ENCODE data around the gene CDPF1. TPM values are rescaled to one million over a fixed set of nuclear protein-coding genes. Genes with fewer than 3 reads are reported as not detected.

CDPF1 gene
- total and polyA plus RNA-seq, 2 of the 13 experiments (the other 11 are each of a cell fraction or from before 2014, with no cell fraction given): 5.2 to 8.1 TPM

GRCh38 chr22:46296257-46297150, 46.4 kb upstream of the CDPF1 start, which contains the start of gene GTSE1:
Gene GTSE1 (plus strand): TSS chr22:46296870. CDS start chr22:46297401, 531 bp downstream.
- H3K36me3 ChIP-seq (replicated peaks in 1 of 2; ENCODE audit: control insufficient read depth in 1 of 2, insufficient read depth in 2 of 2, low read length in 2 of 2): peaks cover 9 to 35% of the 10 kb centered on the region in 2 experiments
- ATAC-seq (peak; percentile 93), DNase-seq (ENCODE audit: low spot score) (peak; percentile 95), FAIRE-seq (peak; percentile 95)
- intact Hi-C loops (cut with micrococcal nuclease; ENCODE audit: unreplicated experiment) (no loop called here), in situ Hi-C loops (cut with HindIII; ENCODE audit: extremely low pct_ligation_motif_present, low pct_unique_long_range_greater_than_20kb) (no loop called here)
- CTCF ChIA-PET (ENCODE audit: low intra/inter-chr PET ratio, low total read pairs): no interaction called here
- under 1% methylated on average over 43 of the region's 76 CpGs for WGBS (ENCODE audit: low lambda C conversion rate)
- H3K27ac ChIP-seq (ENCODE audit: extremely low read length, insufficient read depth, low read length): peak within 1 kb of the TSS; percentile 62
- no peaks in the 10 kb centered on the region for H4K20me1 ChIP-seq (ENCODE audit: insufficient read depth, low read length)
- H3K9ac ChIP-seq (ENCODE audit: insufficient read depth, low read depth, low read length): peak within 1 kb of the TSS; percentile 77
- H2AFZ ChIP-seq (ENCODE audit: low read length): no peak within 1 kb of the TSS
- peak within 1 kb of the TSS; percentile 96 for H3K4me2 ChIP-seq (ENCODE audit: low read depth, low read length)
- no peaks in the 10 kb centered on the region for H3K9me3 ChIP-seq (ENCODE audit: low read length)
- peaks cover 24% of the 10 kb centered on the region for H3K79me2 ChIP-seq (ENCODE audit: insufficient read depth, low read length)
- H3K27me3 ChIP-seq (ENCODE audit: control insufficient read depth in 1 of 2, insufficient read depth in 2 of 2, low read length in 2 of 2): no peaks in the 10 kb centered on the region; a peak in 1 of 5 replicates
- POLR2A ChIA-PET: interaction anchor here (0.7 to 2.4 kb wide), 12 partner anchors 9 to 261 kb away, joined by 3 to 33 read pairs (median 4); partner anchors contain the start of genes CDPF1, TRMU and TTC38
- BruUV-seq (replicated peaks): no TSS peak
- H3K4me3 ChIP-seq (replicated peaks in 1 of 3; ENCODE audit: insufficient read depth in 1 of 3, low read depth in 2 of 3, low read length in 3 of 3): peak within 1 kb of the TSS; percentile 82 to 91 (median 84)
- H3K4me1 ChIP-seq (ENCODE audit: insufficient read depth, low read length): peaks cover 33% of the 10 kb centered on the region
- TF ChIP-seq ZNF589 (CRISPR knock-in tag; conservative IDR thresholded peaks at IDR 0.05) (peak; percentile 96), KLF12 (CRISPR knock-in tag; IDR thresholded peaks at IDR 0.05; ENCODE audit: borderline replicate concordance) (0 out of 2 replicates have a peak, but pooled peaks have one; percentile 51), ZNF597 (CRISPR knock-in tag; IDR thresholded peaks at IDR 0.05) (no peak), MAX (IDR thresholded peaks at IDR 0.05) (peak; percentile 77), E2F1 (CRISPR knock-in tag; IDR thresholded peaks at IDR 0.05) (peak; percentile 99), XBP1 (CRISPR knock-in tag; IDR thresholded peaks at IDR 0.05) (no peak), MXD4 (CRISPR knock-in tag; IDR thresholded peaks at IDR 0.05) (peak; percentile 70; the same call in 1 of the 2 replicates), HNF4A (CRISPR knock-in tag; IDR thresholded peaks at IDR 0.05) (no peak), YY1 (IDR thresholded peaks at IDR 0.05; ENCODE audit: insufficient read depth, insufficient replicate concordance, low read depth, low read length) (peak; percentile 80), ZNF431 (CRISPR knock-in tag; IDR thresholded peaks at IDR 0.05; ENCODE audit: borderline replicate concordance, low read depth) (no peak; the same call in 1 of the 2 replicates), ZNF781 (CRISPR knock-in tag; IDR thresholded peaks at IDR 0.05; ENCODE audit: borderline replicate concordance, not compliant biosample characterization) (peak; percentile 17), CBFB (CRISPR knock-in tag; IDR thresholded peaks at IDR 0.05) (no peak), SALL2 (CRISPR knock-in tag; IDR thresholded peaks at IDR 0.05) (peak; percentile 71), ZNF563 (CRISPR knock-in tag; IDR thresholded peaks at IDR 0.05) (peak; percentile 53; the same call in 1 of the 2 replicates), FUBP1 (CRISPR knock-in tag; IDR thresholded peaks at IDR 0.05; ENCODE audit: borderline replicate concordance) (0 out of 2 replicates have a peak, but pooled peaks have one; percentile 26)
- TF ChIP-seq, protein P1, sequence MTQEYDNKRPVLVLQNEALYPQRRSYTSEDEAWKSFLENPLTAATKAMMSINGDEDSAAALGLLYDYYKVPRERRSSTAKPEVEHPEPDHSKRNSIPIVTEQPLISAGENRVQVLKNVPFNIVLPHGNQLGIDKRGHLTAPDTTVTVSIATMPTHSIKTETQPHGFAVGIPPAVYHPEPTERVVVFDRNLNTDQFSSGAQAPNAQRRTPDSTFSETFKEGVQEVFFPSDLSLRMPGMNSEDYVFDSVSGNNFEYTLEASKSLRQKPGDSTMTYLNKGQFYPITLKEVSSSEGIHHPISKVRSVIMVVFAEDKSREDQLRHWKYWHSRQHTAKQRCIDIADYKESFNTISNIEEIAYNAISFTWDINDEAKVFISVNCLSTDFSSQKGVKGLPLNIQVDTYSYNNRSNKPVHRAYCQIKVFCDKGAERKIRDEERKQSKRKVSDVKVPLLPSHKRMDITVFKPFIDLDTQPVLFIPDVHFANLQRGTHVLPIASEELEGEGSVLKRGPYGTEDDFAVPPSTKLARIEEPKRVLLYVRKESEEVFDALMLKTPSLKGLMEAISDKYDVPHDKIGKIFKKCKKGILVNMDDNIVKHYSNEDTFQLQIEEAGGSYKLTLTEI (CRISPR knock-in tag; conservative IDR thresholded peaks at IDR 0.05): peak; percentile 75; the same call in 1 of the 2 replicates

Measured in HepG2 (cell line).